GM21367 (cell line): Measurements from ENCODE around the gene NRCAM.
"Not testable (repeated sequence)": the region's sequence is repeated elsewhere in the genome, so short reads cannot be mapped to it uniquely, and the experiment has no call there.

ENCODE experiments used
- ATAC-seq: cut with Tn5 transposase; IDR thresholded peaks from one replicate; pipeline ENCODE4 v1.9.1; 2021; ENCODE audit not compliant: unreplicated experiment

Gene NRCAM

GRCh38 chr7:108455998-108456677, at the start of gene NRCAM:
NRCAM (minus strand) TSS chr7:108456436; CDS start chr7:108240064, 216,372 bp downstream.
- no peak for ATAC-seq

- not testable (repeated sequence) for ATAC-seq
These were observed 48.3 kb upstream of the NRCAM start for GRCh38 chr7:108504576-108504975.

GRCh38 chr7:108503112-108504026, 47.1 kb upstream of the NRCAM start:
- peak; percentile 96 for ATAC-seq

- no peak for ATAC-seq
These were observed 43.3 kb upstream of the NRCAM start for GRCh38 chr7:108499566-108499965.

GRCh38 chr7:108498481-108498880, 42.2 kb upstream of the NRCAM start:
- no peak for ATAC-seq

GRCh38 chr7:108497082-108497725, 41.0 kb upstream of the NRCAM start:
- ATAC-seq, result peak; percentile 82

- no peak for ATAC-seq
These were observed 36.5 kb upstream of the NRCAM start for GRCh38 chr7:108492742-108493141.

- no peak for ATAC-seq
These were observed 32.7 kb upstream of the NRCAM start for GRCh38 chr7:108488768-108489538.

GRCh38 chr7:108487646-108488045, 31.4 kb upstream of the NRCAM start:
- ATAC-seq, result no peak

- ATAC-seq, result no peak
These were observed 30.2 kb upstream of the NRCAM start for GRCh38 chr7:108486291-108486966.

- ATAC-seq, result no peak
These were observed 27.9 kb upstream of the NRCAM start for GRCh38 chr7:108484137-108484536.

GRCh38 chr7:108480311-108480710, 24.1 kb upstream of the NRCAM start:
- no peak for ATAC-seq

- no peak for ATAC-seq
These were observed 23.5 kb upstream of the NRCAM start for GRCh38 chr7:108479751-108480150.

GRCh38 chr7:108479118-108479517, 22.9 kb upstream of the NRCAM start:
- no peak for ATAC-seq

GRCh38 chr7:108468246-108468645, 12.0 kb upstream of the NRCAM start:
- ATAC-seq, result no peak

GRCh38 chr7:108467391-108467790, 11.2 kb upstream of the NRCAM start:
- no peak for ATAC-seq

- ATAC-seq, result not testable (repeated sequence)
These were observed 10.1 kb upstream of the NRCAM start for GRCh38 chr7:108466322-108466721.

GRCh38 chr7:108464743-108465142, 8.5 kb upstream of the NRCAM start:
- ATAC-seq, result no peak

GRCh38 chr7:108463613-108464012, 7.4 kb upstream of the NRCAM start:
- no peak for ATAC-seq

GRCh38 chr7:108461840-108462239, 5.6 kb upstream of the NRCAM start:
- ATAC-seq, result no peak
